ENCODE results near the gene AP3B2. TPM values are rescaled to one million over a fixed set of nuclear protein-coding genes. Genes with fewer than 3 reads are reported as not detected.

Gene AP3B2
- total RNA-seq, 4 donors from 2014 or later: 1.7 to 36.8 (median 2.2) TPM; not detected in 1

- Histone ChIP-seq H3K4me1 (no peaks in the 10 kb centered on the region), H3K9me3 (no peaks in the 10 kb centered on the region), H3K27ac (no peak overlapping the region), H3K4me3 (no peak overlapping the region), H3K27me3 (no peaks in the 10 kb centered on the region), H3K36me3 (no peaks in the 10 kb centered on the region)
- DNase-seq: no peak
- in situ Hi-C loops (cut with MboI; ENCODE audit: low pct_ligation_motif_present in 1 of 4, low pct_unique_long_range_greater_than_20kb in 1 of 4, low sequenced_read_pairs in 3 of 4): no loop called here
- no peak for TF ChIP-seq EP300 (IDR thresholded peaks at IDR 0.05; ENCODE audit: low read depth)
- TF ChIP-seq CTCF (IDR thresholded peaks at IDR 0.05): no peak
- WGBS, 2 donors (ENCODE audit: low coverage in 1 of 2): 68% methylated on average over 8 of the region's 11 CpGs; no CpG with 5 or more reads in 1 of the 2 donors
- intact Hi-C loops (cut with DNase I; ENCODE audit: low total_unique reads): no loop called here
These were observed 9.9 kb downstream of the AP3B2 start for GRCh38 chr15:82699726-82700125.

- in situ Hi-C loops (cut with MboI; ENCODE audit: low pct_ligation_motif_present in 1 of 4, low pct_unique_long_range_greater_than_20kb in 1 of 4, low sequenced_read_pairs in 3 of 4) (no loop called here), intact Hi-C loops (cut with DNase I; ENCODE audit: low total_unique reads) (no loop called here)
- H3K27ac ChIP-seq: no peak overlapping the region
- no peaks in the 10 kb centered on the region for H3K36me3 ChIP-seq
- no peak for TF ChIP-seq POLR2AphosphoS5 (IDR thresholded peaks at IDR 0.05)
- no peak for TF ChIP-seq POLR2A (IDR thresholded peaks at IDR 0.05)
- no peak for TF ChIP-seq CTCF (IDR thresholded peaks at IDR 0.05)
- TF ChIP-seq EP300 (IDR thresholded peaks at IDR 0.05; ENCODE audit: low read depth): no peak
- DNase-seq: no peak
- 78% methylated on average over 8 of the region's 8 CpGs; no CpG with 5 or more reads in 1 of the 2 donors for WGBS, 2 donors (ENCODE audit: low coverage in 1 of 2)
- H3K4me3 ChIP-seq: no peak overlapping the region
- H3K4me1 ChIP-seq: no peaks in the 10 kb centered on the region
- H3K9me3 ChIP-seq: no peaks in the 10 kb centered on the region
- no peaks in the 10 kb centered on the region for H3K27me3 ChIP-seq
These were observed 10.8 kb downstream of the AP3B2 start for GRCh38 chr15:82698711-82699345.

GRCh38 chr15:82697735-82698407, 11.8 kb downstream of the AP3B2 start:
- H3K36me3 ChIP-seq: no peaks in the 10 kb centered on the region

GRCh38 chr15:82692171-82692570, 17.5 kb downstream of the AP3B2 start:
- no peak overlapping the region for H3K4me3 ChIP-seq
- TF ChIP-seq POLR2A (IDR thresholded peaks at IDR 0.05) (no peak), POLR2AphosphoS5 (IDR thresholded peaks at IDR 0.05) (no peak), EP300 (IDR thresholded peaks at IDR 0.05; ENCODE audit: low read depth) (no peak), CTCF (IDR thresholded peaks at IDR 0.05) (no peak)
- in situ Hi-C loops (cut with MboI; ENCODE audit: low pct_ligation_motif_present in 1 of 4, low pct_unique_long_range_greater_than_20kb in 1 of 4, low sequenced_read_pairs in 3 of 4) (no loop called here), intact Hi-C loops (cut with DNase I; ENCODE audit: low total_unique reads) (no loop called here)
- no peak for DNase-seq
- H3K36me3 ChIP-seq: no peaks in the 10 kb centered on the region
- H3K27me3 ChIP-seq: no peaks in the 10 kb centered on the region
- no peaks in the 10 kb centered on the region for H3K4me1 ChIP-seq
- WGBS, 2 donors (ENCODE audit: low coverage in 1 of 2): 95 to 97% methylated on average over 7 to 23 of the region's 23 CpGs
- H3K9me3 ChIP-seq: no peaks in the 10 kb centered on the region
- H3K27ac ChIP-seq: no peak overlapping the region

More at GRCh38 chr15:82697735-82698407, 11.8 kb downstream of the AP3B2 start:
- in situ Hi-C loops (cut with MboI; ENCODE audit: low pct_ligation_motif_present in 1 of 4, low pct_unique_long_range_greater_than_20kb in 1 of 4, low sequenced_read_pairs in 3 of 4): no loop called here
- TF ChIP-seq EP300 (IDR thresholded peaks at IDR 0.05; ENCODE audit: low read depth) (no peak), POLR2A (IDR thresholded peaks at IDR 0.05) (no peak), POLR2AphosphoS5 (IDR thresholded peaks at IDR 0.05) (no peak), CTCF (IDR thresholded peaks at IDR 0.05) (no peak)
- Histone ChIP-seq H3K4me1 (no peaks in the 10 kb centered on the region), H3K27ac (no peak overlapping the region), H3K4me3 (no peak overlapping the region), H3K27me3 (no peaks in the 10 kb centered on the region), H3K9me3 (no peaks in the 10 kb centered on the region)
- WGBS, 2 donors (ENCODE audit: low coverage in 1 of 2): 85% methylated on average over 9 of the region's 9 CpGs; no CpG with 5 or more reads in 1 of the 2 donors
- intact Hi-C loops (cut with DNase I; ENCODE audit: low total_unique reads): no loop called here
- DNase-seq: no peak

Data from transverse colon (tissue), 4 donors.